NT2/D1 (cell line): ENCODE data around the gene CD276.

Source experiments
- SUZ12 ChIP-seq: IDR thresholded peaks from 2 replicates; pipeline ENCODE4 v1.6.1; 2011; ENCODE audit not compliant: insufficient read length, insufficient read depth; ENCODE audit errors: extremely low read depth
- YY1 ChIP-seq: IDR thresholded peaks from 2 replicates; pipeline ENCODE4 v1.6.1; 2011; ENCODE audit not compliant: insufficient read length, insufficient read depth
- ZNF274 ChIP-seq: IDR thresholded peaks from 2 replicates; pipeline ENCODE4 v1.6.1; 2011; ENCODE audit warnings: mild to moderate bottlenecking, low read depth, low read length

DNA sequence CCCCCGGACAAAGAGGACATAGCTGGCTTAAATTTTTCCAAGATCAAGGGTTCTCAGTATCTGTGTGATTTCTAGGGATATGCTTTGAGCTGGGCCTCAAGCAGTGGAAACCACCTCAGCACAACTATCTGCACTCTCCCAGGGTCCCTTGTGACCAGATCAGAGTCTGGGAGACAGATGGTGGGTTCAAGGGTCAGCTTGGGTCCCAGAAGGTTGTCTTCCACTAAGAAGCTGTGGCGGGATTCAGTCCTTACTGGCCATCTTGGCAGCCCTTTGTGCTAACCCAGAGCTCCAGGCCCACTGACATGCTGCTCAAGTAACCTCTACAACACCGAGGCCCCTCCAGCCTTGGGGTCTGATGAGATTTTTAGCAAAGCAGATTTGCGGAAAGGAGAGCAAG, 66.3 kb downstream of the CD276 start:
- TF ChIP-seq SUZ12 (no peak), YY1 (no peak), ZNF274 (no peak)
